Omental fat pad (tissue), 4 donors: Measurements from ENCODE around the gene DEPP1. TPM values are rescaled to one million over a fixed set of nuclear protein-coding genes. Genes with fewer than 3 reads are reported as not detected.

Source experiments
- ATAC-seq: fragments of 150-250 bp; one replicate; pipeline ENCODE4 v1.9.1; 2016; ENCODE audit warnings: mild to moderate bottlenecking, moderate library complexity; ENCODE audit not compliant: low FRiP score
- DNase-seq: peaks from one replicate; pipeline ENCODE4 v3.0.0-alpha.2; 2019; ENCODE audit warnings: low spot score
- total RNA-seq, 4 donors: library from RNA; depleted of rRNA; stranded (reverse); fragments of >200 nt; gene quantifications; one replicate each; pipeline ENCODE4 v1.1.0, GENCODE V29; 2016
- TF ChIP-seq, protein P1 (sequence below), 3 donors: fragments of 450-650 bp; IDR thresholded peaks; one replicate each; pipeline ENCODE4 v1.5.1; 2016 to 2017; ENCODE audit warnings: antibody characterized with exemption in 3 of 3, mild to moderate bottlenecking in 3 of 3, moderate library complexity in 2 of 3

Gene DEPP1
- total RNA-seq, 4 donors from 2014 or later, result 181 to 740 (median 276) TPM

DNA sequence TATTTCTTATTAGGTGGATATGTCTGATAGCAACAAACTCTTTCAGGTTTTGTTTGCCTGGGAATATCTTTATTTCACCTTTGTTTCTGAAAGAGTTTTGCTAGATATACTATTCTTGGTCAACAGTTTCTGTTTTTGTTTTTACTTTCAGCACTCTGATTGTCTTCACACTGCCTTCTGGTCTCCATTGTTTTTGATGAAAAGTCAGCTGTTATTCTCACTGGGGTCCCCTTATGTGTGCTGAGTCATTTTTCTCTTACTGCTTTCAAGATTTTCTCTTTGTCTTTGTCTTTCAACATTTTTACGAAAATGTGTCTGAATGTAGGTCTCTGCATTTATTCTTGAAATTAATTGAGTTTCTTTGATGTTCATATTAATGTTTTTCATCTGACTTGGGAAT is 34.3 kb downstream of the DEPP1 start:
- TF ChIP-seq, protein P1, sequence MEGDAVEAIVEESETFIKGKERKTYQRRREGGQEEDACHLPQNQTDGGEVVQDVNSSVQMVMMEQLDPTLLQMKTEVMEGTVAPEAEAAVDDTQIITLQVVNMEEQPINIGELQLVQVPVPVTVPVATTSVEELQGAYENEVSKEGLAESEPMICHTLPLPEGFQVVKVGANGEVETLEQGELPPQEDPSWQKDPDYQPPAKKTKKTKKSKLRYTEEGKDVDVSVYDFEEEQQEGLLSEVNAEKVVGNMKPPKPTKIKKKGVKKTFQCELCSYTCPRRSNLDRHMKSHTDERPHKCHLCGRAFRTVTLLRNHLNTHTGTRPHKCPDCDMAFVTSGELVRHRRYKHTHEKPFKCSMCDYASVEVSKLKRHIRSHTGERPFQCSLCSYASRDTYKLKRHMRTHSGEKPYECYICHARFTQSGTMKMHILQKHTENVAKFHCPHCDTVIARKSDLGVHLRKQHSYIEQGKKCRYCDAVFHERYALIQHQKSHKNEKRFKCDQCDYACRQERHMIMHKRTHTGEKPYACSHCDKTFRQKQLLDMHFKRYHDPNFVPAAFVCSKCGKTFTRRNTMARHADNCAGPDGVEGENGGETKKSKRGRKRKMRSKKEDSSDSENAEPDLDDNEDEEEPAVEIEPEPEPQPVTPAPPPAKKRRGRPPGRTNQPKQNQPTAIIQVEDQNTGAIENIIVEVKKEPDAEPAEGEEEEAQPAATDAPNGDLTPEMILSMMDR (IDR thresholded peaks at IDR 0.05), result no peak
- DNase-seq (no peak), ATAC-seq (no peak)

DNA sequence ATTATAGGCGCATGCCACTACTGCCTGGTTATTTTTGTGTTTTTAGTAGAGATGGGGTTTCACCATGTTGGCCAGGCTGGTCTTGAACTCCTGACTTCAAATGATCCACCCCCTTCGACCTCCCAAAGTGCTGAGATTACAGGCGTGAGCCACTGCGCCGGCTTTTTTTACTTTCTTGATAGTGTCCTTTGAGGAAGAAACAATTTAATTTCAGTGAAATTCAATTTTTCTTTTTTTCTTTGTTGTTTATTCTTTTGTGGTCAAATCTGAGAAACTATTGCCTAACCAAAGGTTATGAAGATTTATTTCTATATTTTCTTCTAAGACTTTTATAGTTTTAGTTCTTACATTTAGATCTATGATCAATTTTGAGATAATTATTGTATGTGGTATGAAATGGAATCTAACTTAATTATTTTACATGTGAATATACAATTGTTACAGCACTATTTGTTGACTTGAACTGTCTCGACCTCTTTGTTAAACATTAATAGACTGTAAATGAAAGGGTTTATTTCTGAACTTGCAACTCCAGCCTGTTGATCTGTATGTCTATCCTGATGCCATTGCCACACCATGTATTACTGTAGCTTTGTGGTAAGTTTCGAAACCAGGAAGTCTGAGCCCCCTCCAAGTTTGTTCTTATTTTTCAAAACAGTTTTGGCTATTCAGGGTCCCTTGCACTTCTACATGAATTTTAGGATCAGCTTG is 38.8 kb downstream of the DEPP1 start:
- TF ChIP-seq, protein P1 (IDR thresholded peaks at IDR 0.05), result no peak
- no peak for DNase-seq
- ATAC-seq, result no peak

DNA sequence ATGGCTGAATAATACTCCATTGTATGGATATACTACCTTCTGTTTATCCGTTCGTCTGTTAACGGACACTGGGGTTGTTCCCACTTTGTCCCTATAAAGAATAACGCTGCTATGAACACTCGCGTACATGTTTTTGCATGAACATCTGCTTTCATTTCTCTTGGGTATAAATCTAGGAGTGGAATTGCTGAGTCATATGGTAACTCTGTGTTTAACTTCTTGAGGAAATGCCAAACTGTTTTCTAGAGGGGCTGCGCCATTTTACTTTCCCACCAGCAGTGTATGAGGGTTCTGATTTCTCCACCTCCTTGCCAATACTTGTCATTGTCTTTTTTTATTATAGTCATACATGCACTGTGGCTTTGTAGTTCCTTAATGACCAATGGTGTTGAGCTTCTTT is 39.7 kb downstream of the DEPP1 start:
- TF ChIP-seq, protein P1 (IDR thresholded peaks at IDR 0.05), result no peak
- ATAC-seq, result no peak
- no peak for DNase-seq

DNA sequence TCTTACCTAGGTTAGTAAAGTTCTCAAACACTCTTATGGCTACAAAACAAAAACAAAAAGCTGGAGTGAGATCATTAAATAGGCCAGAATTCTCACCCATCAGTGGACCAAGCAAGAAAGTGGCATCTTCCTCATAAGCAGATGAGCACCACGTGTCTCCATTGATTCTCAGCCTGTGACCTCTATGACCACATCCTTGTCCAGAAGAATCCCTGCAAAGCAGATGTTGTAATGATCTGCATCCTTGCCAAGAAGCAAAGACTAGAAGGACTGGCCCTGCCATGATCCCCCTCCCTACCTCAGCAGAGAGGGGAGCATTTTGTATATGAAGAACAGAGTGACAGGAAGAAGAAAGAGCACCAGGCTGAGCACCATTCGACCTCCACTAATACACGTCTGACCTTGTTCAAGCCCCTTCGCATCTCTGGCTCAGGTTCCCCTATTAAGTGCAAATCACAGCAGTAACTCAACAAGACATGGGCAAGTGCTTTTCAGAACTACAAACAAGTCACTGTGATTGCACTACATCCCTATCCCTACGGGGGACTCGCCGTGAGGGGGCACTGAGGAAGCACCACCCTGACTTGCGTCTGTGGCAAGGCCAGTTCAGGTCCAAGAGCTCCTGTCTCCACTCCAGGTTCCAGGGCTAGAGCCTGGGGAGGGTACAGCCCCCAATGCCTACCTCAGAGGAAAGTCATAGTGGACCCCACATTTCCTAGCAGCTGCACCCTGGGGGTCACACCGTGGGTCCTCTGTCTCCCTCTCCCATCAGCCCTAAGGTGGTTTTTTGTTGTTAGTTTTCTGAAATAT is 41.2 kb downstream of the DEPP1 start:
- ATAC-seq, result no peak
- no peak for DNase-seq
- TF ChIP-seq, protein P1 (IDR thresholded peaks at IDR 0.05), result no peak

DNA sequence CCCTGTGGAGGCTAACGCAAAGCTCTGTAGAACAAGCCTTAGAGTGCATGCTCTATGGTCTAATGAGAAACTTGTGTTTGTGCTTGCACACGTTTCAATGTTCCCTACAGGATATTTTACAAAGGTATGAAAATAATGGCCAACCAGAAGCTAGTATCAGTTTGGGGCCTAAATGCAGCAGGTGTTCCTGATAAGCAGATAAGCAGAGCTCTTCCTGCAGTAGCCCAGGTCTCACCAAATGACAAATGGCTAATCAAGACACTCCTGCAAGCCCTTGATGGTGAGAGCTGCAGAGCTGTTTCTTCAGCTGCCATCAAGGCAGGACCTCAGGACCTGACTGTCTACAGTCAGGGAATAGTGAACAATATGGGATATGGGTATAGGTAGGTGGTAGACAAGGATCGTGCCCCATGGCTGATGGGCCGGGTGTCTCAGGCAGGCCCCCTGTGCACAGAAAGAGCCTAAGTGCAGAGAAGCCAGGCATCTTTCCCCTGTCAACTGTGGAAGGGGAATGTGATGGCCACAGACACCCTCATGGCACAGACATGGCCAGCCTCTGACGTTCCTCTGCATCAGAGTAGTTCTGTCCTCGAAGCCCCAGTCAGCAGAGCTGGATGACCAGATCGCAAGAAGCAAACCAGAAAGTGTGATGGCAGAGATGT is 42.2 kb downstream of the DEPP1 start:
- no peak for ATAC-seq
- TF ChIP-seq, protein P1 (IDR thresholded peaks at IDR 0.05), result no peak
- DNase-seq, result no peak

DNA sequence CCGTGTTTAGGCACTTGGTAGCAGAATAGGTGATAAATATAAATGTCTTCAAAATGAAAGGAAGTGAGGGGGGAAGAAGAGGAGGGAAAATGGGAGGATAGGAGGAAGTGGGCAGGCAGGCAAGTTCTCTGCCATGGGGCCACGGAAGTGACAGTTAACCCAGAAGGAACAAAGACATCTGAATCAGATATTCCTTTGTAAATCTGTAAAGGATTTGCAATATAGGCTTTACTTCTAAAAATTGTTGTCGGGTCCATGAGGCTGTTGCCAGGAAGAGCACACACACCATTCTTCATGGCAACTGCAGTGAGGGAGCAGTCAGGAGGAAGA is 42.7 kb downstream of the DEPP1 start:
- TF ChIP-seq, protein P1 (IDR thresholded peaks at IDR 0.05), result no peak
- no peak for ATAC-seq
- no peak for DNase-seq
